ENCODE data around the gene ZNF511. TPM values are rescaled to one million over a fixed set of nuclear protein-coding genes. Genes with fewer than 3 reads are reported as not detected.
"Not testable (repeated sequence)": the region's sequence is repeated elsewhere in the genome, so short reads cannot be mapped to it uniquely, and the experiment has no call there.

Gene ZNF511
- total and polyA plus RNA-seq, 3 donors from 2014 or later = 39.6 to 50.5 (median 46.5) TPM

DNA sequence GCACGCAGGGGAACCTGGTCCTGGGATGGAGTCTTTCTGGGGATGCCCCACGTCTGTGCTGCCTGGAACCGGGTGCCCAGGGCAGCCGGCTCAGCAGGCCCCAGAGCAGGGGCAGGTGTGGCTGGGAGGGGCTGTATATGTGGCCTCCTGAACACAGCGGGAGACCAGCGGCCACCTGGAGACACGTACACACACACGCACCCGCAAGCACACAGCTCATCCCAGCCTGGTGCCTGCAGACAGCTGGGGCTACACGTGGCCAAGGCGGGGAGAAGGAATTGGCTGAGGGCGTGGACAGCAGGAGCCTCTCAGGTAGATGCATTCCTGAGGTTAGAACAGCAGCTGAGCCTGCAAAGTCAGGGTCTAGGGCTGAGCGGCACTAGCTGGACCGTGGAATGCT, 46.0 kb upstream of the ZNF511 start:
- H3K27me3 ChIP-seq = no peaks in the 10 kb centered on the region
- intact Hi-C loops (cut with DNase I; ENCODE audit: low total_unique reads) = no loop called here
- peaks cover 5% of the 10 kb centered on the region for H3K4me1 ChIP-seq
- H3K4me3 ChIP-seq = no peak overlapping the region
- H3K27ac ChIP-seq = no peak overlapping the region
- DNase-seq = no peak
- no peaks in the 10 kb centered on the region for H3K36me3 ChIP-seq (ENCODE audit: low read depth, missing control alignments)
- WGBS, 2 donors = 75 to 78% methylated on average over 8 to 13 of the region's 14 CpGs
- no peaks in the 10 kb centered on the region for H3K9me3 ChIP-seq
- TF ChIP-seq, protein P1, sequence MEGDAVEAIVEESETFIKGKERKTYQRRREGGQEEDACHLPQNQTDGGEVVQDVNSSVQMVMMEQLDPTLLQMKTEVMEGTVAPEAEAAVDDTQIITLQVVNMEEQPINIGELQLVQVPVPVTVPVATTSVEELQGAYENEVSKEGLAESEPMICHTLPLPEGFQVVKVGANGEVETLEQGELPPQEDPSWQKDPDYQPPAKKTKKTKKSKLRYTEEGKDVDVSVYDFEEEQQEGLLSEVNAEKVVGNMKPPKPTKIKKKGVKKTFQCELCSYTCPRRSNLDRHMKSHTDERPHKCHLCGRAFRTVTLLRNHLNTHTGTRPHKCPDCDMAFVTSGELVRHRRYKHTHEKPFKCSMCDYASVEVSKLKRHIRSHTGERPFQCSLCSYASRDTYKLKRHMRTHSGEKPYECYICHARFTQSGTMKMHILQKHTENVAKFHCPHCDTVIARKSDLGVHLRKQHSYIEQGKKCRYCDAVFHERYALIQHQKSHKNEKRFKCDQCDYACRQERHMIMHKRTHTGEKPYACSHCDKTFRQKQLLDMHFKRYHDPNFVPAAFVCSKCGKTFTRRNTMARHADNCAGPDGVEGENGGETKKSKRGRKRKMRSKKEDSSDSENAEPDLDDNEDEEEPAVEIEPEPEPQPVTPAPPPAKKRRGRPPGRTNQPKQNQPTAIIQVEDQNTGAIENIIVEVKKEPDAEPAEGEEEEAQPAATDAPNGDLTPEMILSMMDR (IDR thresholded peaks at IDR 0.05) = no peak
- TF ChIP-seq POLR2A (IDR thresholded peaks at IDR 0.05) = no peak

- WGBS, 2 donors = 86 to 90% methylated on average over 8 to 9 of the region's 10 CpGs
- intact Hi-C loops (cut with DNase I; ENCODE audit: low total_unique reads) = no loop called here
- H3K27ac ChIP-seq = no peak overlapping the region
- no peak for DNase-seq
- no peaks in the 10 kb centered on the region for H3K36me3 ChIP-seq (ENCODE audit: low read depth, missing control alignments)
- H3K4me1 ChIP-seq = no peaks in the 10 kb centered on the region
- no peaks in the 10 kb centered on the region for H3K9me3 ChIP-seq
- TF ChIP-seq, protein P1 (IDR thresholded peaks at IDR 0.05) = no peak
- no peak for TF ChIP-seq POLR2A (IDR thresholded peaks at IDR 0.05)
- no peaks in the 10 kb centered on the region for H3K27me3 ChIP-seq
- no peak overlapping the region for H3K4me3 ChIP-seq
Measured at GRCh38 chr10:133263674-133264073, 45.0 kb upstream of the ZNF511 start.

DNA sequence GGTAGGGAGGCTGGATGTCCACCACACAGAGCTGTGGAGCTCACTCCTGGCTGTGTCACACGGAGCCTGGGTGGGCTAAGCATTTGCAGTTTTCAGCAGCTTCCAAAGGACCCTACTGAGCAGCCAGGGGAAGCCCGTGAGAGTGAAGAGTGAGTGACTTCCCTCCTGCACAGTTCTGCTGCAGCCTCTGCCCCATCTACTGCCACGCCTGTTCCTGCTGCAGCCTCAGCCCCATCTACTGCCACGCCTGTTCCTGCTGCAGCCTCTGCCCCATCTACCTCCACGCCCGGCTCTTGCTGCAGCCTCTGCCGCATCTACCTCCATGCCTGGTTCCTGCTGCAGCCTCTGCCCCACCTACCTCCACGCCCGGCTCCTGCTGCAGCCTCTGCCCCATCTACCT, 44.3 kb upstream of the ZNF511 start:
- H3K27me3 ChIP-seq = no peaks in the 10 kb centered on the region
- no peak for TF ChIP-seq POLR2A (IDR thresholded peaks at IDR 0.05)
- no peak overlapping the region for H3K4me3 ChIP-seq
- no peaks in the 10 kb centered on the region for H3K4me1 ChIP-seq
- WGBS, 2 donors = 83 to 89% methylated on average over 9 of the region's 9 CpGs
- no peaks in the 10 kb centered on the region for H3K9me3 ChIP-seq
- no peaks in the 10 kb centered on the region for H3K36me3 ChIP-seq (ENCODE audit: low read depth, missing control alignments)
- no peak overlapping the region for H3K27ac ChIP-seq
- intact Hi-C loops (cut with DNase I; ENCODE audit: low total_unique reads) = no loop called here
- no peak for DNase-seq

- DNase-seq; H3K36me3 ChIP-seq (ENCODE audit: low read depth, missing control alignments); intact Hi-C loops (cut with DNase I; ENCODE audit: low total_unique reads); H3K9me3 ChIP-seq; H3K27ac ChIP-seq; H3K4me1 ChIP-seq; H3K27me3 ChIP-seq; H3K4me3 ChIP-seq: not testable (repeated sequence)
- WGBS, 2 donors = 82 to 88% methylated on average over 9 to 10 of the region's 10 CpGs
Measured at GRCh38 chr10:133265052-133265451, 43.7 kb upstream of the ZNF511 start.

DNA sequence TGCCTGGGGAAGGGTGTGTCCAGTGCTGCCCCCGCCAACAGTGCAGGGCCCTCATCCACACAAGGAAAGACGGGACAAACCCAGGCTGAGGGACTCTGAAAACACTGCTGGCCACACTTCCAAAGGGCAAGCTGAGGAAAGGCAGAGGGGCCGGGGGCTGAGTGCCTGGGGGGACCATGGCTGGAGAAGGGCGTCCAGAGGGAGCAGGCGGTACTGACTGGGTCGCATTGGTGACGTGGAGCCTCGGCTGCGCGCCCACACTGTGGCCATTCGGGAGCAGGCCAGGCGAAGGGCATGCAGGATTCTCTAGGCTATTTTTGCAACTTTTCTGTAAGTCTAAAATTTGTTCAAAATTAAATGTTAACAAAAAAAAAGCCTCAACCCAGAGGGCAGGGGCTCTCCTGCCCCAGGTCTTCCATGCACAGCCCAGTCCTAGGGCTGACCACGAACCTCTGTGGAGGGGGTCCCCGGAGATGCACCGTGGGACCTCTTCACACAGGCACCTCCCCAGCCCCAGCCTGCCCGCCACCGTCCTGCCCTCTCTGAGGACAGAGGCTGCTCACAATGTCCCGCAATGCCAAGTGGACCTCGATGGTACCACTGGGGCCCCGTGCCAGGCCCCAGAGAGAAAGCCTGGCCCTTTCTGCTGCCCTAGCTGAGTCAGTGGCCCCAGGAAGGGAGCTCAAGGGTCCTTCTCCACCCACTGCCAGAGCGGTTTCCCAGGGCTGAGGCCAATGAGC, 42.5 kb upstream of the ZNF511 start:
- no peaks in the 10 kb centered on the region for H3K9me3 ChIP-seq
- H3K4me1 ChIP-seq = no peaks in the 10 kb centered on the region
- no peak for DNase-seq
- TF ChIP-seq, protein P1 (IDR thresholded peaks at IDR 0.05) = no peak
- TF ChIP-seq POLR2A (IDR thresholded peaks at IDR 0.05) = no peak
- intact Hi-C loops (cut with DNase I; ENCODE audit: low total_unique reads) = no loop called here
- 90 to 91% methylated on average over 17 to 21 of the region's 21 CpGs for WGBS, 2 donors
- no peaks in the 10 kb centered on the region for H3K27me3 ChIP-seq
- no peak overlapping the region for H3K4me3 ChIP-seq
- no peaks in the 10 kb centered on the region for H3K36me3 ChIP-seq (ENCODE audit: low read depth, missing control alignments)
- no peak overlapping the region for H3K27ac ChIP-seq

GRCh38 chr10:133267293-133267692, 41.4 kb upstream of the ZNF511 start:
- Histone ChIP-seq H3K4me1 (no peaks in the 10 kb centered on the region), H3K36me3 (ENCODE audit: low read depth, missing control alignments) (no peaks in the 10 kb centered on the region), H3K27ac (no peak overlapping the region), H3K9me3 (no peaks in the 10 kb centered on the region), H3K4me3 (no peak overlapping the region), H3K27me3 (no peaks in the 10 kb centered on the region)
- no peak for TF ChIP-seq POLR2A (IDR thresholded peaks at IDR 0.05)
- TF ChIP-seq, protein P1 (IDR thresholded peaks at IDR 0.05) = no peak
- WGBS, 2 donors = 85 to 91% methylated on average over 8 to 14 of the region's 14 CpGs
- DNase-seq = no peak
- intact Hi-C loops (cut with DNase I; ENCODE audit: low total_unique reads) = no loop called here
